Measurements from ENCODE around the gene EAF2.
"Not testable (repeated sequence)": the region's sequence is repeated elsewhere in the genome, so short reads cannot be mapped to it uniquely, and the experiment has no call there.

- TF ChIP-seq POLR2AphosphoS5 (IDR thresholded peaks at IDR 0.05; ENCODE audit: insufficient read depth, low read depth, low read length); EZH2 (IDR thresholded peaks at IDR 0.05; ENCODE audit: borderline replicate concordance, low read depth, low read length, severe bottlenecking); CTCF (IDR thresholded peaks at IDR 0.05; ENCODE audit: extremely low read depth in 1 of 2, insufficient read depth in 1 of 2, low read depth in 1 of 2, low read length in 2 of 2); POLR2A (IDR thresholded peaks at IDR 0.05; ENCODE audit: low read depth, low read length); MYC (IDR thresholded peaks at IDR 0.05; ENCODE audit: low read depth, low read length); FOS (IDR thresholded peaks at IDR 0.05; ENCODE audit: borderline replicate concordance, insufficient read depth, low read length): not testable (repeated sequence)
Measured at GRCh38 chr3:121863247-121863646, 28.2 kb downstream of the EAF2 start.
